ENCODE results near the gene SUCLG2. TPM values are rescaled to one million over a fixed set of nuclear protein-coding genes. Genes with fewer than 3 reads are reported as not detected.

Gene SUCLG2
- total and polyA plus RNA-seq, 10 of the 15 experiments (the other 5 are each of a cell fraction or from before 2014, with no cell fraction given): 17.8 to 50.9 (median 37.2) TPM

DNA sequence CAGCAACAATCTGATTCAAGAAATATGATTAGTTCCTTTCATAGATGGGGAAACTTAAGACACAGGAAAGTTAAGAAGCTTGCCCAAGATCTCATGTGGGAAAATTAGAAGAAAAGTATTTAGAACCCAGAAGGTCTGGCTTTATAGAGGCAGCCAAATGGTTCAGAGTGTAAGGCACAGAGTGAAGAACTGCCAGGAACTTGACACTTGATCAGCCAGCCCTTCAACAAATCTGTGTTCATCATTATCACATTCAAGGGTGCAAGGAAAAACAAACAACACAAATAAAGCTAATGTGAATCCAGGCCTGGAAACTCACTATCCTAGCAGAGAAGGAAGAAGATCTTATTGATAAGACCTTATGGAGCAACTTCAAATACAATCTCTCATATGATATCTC is 62.4 kb downstream of the SUCLG2 start:
- in situ Hi-C loops (cut with MboI): no loop called here
- no peaks in the 10 kb centered on the region for H3K27me3 ChIP-seq (replicated peaks in 1 of 2; ENCODE audit: control insufficient read depth in 2 of 2, insufficient read depth in 2 of 2, low read length in 1 of 2)
- no peak for TF ChIP-seq ESRRA (IDR thresholded peaks at IDR 0.05; ENCODE audit: low read length)
- no peak for TF ChIP-seq FOXK2 (IDR thresholded peaks at IDR 0.05)
- no peak for TF ChIP-seq CHD4 (IDR thresholded peaks at IDR 0.05)
- TF ChIP-seq MYB (IDR thresholded peaks at IDR 0.05; ENCODE audit: borderline replicate concordance, low read depth, low read length): no peak
- no peak for TF ChIP-seq ZNF592 (IDR thresholded peaks at IDR 0.05)
- TF ChIP-seq IKZF1 (conservative IDR thresholded peaks at IDR 0.05): no peak
- no peak for TF ChIP-seq RAD21 (IDR thresholded peaks at IDR 0.05; ENCODE audit: insufficient read depth, low read depth, low read length)
- no peak for TF ChIP-seq HCFC1 (IDR thresholded peaks at IDR 0.05; ENCODE audit: low read length)
- ATAC-seq (no peak), FAIRE-seq (no peak), DNase-seq (ENCODE audit: low read depth, low spot score) (no peak)
- no peaks in the 10 kb centered on the region for H4K20me1 ChIP-seq (ENCODE audit: control insufficient read depth, insufficient read depth)
- no peak overlapping the region for H3K4me2 ChIP-seq (ENCODE audit: control insufficient read depth, insufficient read depth)
- ChIA-PET CTCF (interaction anchor here (0.6 kb wide), 1 partner anchor 197 kb away, joined by 3 read pairs; no protein-coding TSS in a partner anchor), RAD21 (ENCODE audit: unreplicated experiment) (no interaction called here), POLR2A (no interaction called here), SMC1A (ENCODE audit: uncharacterized antibody, unreplicated experiment) (interaction anchor here (0.9 kb wide), 1 partner anchor 261 kb away, joined by 3 read pairs; no protein-coding TSS in a partner anchor)
- H3K9ac ChIP-seq (ENCODE audit: control insufficient read depth, insufficient read depth, low read length): no peak overlapping the region
- no peak overlapping the region for H3K4me3 ChIP-seq
- no peaks in the 10 kb centered on the region for H3K79me2 ChIP-seq (ENCODE audit: control insufficient read depth, insufficient read depth, low read length)
- H2AFZ ChIP-seq (ENCODE audit: control insufficient read depth, low read depth, low read length): no peak overlapping the region
- no peaks in the 10 kb centered on the region for H3K9me3 ChIP-seq (replicated peaks; ENCODE audit: control insufficient read depth, insufficient read depth, low read length)
- BruUV-seq (replicated peaks): no TSS peak
- no peaks in the 10 kb centered on the region for H3K36me3 ChIP-seq (ENCODE audit: control insufficient read depth in 2 of 2, insufficient read depth in 2 of 2, low read length in 1 of 2)
- H3K4me1 ChIP-seq (ENCODE audit: control insufficient read depth, insufficient read depth, low read length): 0 out of 2 replicates have a peak, but pooled peaks cover 3% of the 10 kb centered on the region
- intact Hi-C loops (cut with micrococcal nuclease; ENCODE audit: unreplicated experiment): loop anchor here (10.0 kb wide), 1 partner anchor 423 kb away; no protein-coding TSS in a partner anchor
- H3K27ac ChIP-seq (ENCODE audit: control insufficient read depth, insufficient read depth): no peak overlapping the region
